Activated T-cell treated with anti-CD3 and anti-CD28 coated beads for 48 hours (primary cell): ENCODE measurements around the gene ATXN7.

Experiments used
- DNase-seq: peaks from one replicate; pipeline ENCODE4 v3.0.0-alpha.2; 2020; ENCODE audit warnings: low read depth

The ATXN7 gene

DNA sequence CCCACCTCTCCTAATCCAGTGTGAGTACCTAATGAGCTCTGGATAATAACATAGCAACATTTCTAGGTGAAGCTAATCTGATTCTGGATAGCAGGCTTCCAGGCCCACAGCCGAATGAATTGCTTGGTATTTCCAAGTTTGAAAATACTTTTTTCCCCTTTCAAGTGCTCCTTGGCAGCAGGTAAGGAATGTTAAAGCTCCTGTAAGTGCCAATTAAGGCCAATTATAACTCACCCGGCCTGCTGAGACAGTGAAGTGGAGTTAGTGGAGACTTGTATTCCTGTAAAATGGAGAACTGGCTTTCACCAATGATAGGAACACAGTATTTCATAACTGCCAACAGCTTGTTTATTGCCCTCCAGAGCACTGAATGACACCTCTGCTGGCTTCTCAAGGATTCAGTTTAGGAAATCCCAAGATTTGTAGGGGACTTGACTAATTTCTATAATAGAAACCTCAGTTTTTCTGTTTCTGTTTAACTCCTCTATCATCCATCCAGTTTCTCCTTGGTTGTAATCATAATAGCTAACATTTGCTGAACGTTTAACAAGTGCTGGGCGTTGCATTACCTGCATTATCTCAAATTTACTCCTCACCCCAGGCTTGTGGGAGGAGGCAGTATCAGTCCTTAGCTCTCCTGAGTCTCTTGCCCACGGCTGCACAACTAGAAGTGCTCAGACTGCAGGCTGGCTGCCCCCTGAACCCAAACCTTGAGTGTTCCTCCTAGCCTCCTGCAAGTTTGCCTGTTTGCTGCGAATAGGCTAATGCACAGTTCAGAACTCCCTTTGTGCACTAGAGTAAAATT is 101.2 kb downstream of the ATXN7 start:
- no peak for DNase-seq

- DNase-seq = no peak
Measured at GRCh38 chr3:63966007-63966406, 102.3 kb downstream of the ATXN7 start.

GRCh38 chr3:63966871-63967270 is 103.2 kb downstream of the ATXN7 start:
- no peak for DNase-seq

DNA sequence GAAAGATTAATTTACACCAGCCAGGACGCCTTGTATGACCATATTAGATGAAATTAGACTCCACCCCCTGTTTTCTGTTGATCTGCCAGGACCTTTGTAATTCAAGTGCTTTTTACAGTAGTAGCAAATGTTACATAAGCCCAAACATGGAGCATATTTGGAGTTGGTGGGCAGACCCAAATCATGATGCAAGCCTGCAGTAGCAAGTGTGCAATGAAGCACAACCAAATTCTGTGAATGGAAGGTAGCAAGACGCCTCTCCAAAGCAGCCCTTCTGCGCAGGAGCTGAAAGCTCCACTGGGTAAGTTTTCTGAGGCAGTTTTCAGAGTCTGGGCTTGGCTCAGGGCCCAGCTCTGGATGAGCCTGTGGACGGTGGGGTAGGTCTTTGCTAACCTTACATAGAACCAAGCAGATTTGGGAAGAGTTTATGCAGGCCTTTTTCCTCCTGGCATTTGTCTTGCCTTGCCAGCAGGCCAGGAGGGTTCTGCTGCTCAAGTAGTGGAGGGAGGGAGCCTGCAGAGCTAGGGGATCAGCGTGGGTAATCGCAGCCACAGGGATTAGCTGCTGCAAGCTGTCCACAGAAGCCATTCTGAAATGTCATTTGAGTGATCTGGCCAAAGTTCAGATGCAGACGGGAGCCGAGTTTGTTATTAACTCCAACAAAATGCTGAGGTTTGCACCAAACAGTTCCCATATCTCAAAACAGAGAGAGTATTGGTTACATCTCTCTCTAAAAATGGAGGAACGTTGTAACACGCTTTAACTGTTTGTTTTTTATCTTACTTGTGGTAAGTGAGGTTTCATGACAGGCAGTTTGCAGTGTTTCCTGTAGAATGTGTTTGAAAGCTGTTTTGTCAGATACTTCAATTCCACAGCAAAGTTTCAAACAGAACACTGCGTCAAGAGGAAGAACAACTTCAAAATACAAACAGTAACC is 104.3 kb downstream of the ATXN7 start:
- no peak for DNase-seq

GRCh38 chr3:63968612-63969350 is 105.1 kb downstream of the ATXN7 start:
- no peak for DNase-seq

DNA sequence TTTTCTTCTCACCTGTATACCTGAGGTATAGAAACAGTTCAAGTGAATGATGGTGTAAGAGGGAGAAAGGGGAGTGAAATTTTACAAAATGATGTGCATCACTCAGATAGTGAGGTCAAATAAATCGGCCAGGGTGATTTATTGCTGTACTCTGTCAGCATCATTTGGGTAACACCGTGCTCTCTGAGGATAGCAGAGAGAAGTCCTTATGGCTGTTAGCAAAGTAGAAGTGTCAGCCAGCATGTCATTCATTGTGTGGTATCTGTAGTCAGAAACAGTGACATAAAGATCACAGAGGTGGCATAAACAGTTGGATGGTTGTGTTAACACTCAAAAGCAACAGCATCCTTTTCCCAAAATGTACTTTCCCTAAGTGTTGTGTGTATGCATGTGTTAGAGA is 106.2 kb downstream of the ATXN7 start:
- DNase-seq = no peak

DNA sequence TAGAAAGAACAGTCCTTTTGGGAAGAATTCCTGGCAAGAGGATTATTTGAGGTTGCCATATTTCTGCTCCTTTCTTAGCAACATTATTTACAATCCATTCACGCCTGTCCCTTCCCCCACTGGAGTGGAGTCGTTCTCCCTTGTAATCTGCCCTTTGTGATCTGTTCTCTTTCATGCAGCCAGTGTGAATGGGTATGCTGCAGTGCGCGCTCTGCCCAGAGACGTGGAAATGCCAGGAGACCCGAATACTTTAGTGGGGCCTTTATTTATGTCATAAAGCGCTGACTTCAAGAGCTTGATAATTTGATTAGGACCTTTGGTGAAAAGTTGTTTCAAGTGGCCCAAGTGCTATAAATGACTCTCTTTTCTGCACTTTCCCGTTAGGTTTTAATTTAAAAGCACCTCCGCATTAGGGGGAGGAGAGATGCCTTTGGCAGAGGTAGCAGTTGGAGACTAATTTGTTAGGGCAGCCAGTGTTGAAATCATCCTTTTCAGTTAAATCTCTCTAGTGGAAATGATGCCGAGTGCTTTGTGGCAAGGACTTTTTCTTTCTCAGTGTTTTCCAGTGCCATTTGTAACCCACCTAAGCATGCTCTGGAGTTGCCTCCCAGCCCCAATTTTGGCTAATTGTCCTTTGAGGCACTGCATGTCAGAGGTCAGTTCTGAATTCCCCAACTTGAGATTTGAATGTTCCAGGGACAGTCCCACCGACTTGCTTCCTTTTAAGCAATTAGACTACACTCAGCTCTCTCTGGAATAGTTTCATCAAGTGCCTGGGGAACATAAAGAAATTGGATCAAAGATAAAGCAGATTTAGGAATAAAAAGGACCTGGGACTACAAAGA is 107.2 kb downstream of the ATXN7 start:
- DNase-seq = no peak

GRCh38 chr3:63972196-63972595 is 108.5 kb downstream of the ATXN7 start:
- DNase-seq = no peak

DNA sequence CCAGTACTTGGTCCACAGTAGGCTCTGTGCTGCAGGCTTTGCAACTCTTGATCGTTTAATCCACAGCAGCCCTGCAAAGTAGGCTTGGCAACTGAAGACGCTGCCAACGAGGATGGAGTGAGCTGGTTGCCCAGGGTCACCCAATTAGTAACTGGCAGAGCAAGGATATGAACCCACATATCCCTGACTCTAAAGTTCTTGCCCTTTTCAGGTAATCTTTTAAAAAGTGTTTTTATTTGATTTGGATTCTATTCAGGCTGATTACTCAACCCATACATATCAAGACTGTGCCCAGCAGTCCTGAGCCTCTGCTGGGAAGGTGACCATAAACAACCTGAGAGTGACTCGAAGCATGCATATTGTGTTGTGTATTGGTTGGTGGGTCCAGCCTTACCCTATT is 109.3 kb downstream of the ATXN7 start:
- DNase-seq = no peak

DNA sequence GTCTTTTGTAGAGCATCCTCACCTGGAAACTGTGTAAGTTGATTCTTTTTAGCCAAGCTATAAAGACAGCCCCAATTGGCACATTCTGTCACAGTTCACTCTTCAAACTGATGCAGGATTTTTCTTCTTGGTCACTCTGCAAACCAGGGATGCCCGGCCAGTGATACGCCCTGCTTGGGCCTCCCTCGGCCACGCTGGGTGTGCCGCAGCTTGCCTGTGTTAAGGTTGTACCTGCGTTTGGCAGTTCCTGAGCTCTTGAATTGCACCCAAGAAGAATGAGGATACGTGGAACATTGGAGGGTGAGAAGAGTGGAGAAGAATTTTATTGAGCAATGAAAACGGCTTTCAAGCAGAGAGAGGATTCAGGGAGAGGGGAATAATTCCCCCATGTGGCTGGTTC is 109.7 kb downstream of the ATXN7 start:
- DNase-seq = no peak

DNA sequence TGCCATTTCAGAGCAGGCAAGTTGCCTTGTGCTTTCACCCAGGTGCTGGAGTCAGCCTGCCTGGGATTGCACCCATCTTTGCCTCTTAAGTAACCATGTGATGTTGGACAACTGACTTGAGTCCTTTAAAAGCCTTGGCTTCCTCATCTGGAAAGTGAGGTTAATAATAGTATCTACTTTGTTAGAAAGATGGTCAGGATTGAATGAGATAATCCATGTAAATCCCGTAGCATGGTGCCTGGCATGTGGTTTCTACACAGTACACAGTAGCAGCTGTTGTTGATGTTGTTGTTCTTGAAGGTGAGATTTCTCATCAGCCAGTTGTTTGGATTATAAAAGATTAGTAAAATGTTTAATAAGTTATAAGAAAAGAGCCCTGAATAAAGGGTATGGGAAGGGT is 110.8 kb downstream of the ATXN7 start:
- DNase-seq = no peak

GRCh38 chr3:63975723-63976122 is 112.1 kb downstream of the ATXN7 start:
- DNase-seq = no peak

GRCh38 chr3:63976161-63976871 is 112.6 kb downstream of the ATXN7 start:
- no peak for DNase-seq

DNA sequence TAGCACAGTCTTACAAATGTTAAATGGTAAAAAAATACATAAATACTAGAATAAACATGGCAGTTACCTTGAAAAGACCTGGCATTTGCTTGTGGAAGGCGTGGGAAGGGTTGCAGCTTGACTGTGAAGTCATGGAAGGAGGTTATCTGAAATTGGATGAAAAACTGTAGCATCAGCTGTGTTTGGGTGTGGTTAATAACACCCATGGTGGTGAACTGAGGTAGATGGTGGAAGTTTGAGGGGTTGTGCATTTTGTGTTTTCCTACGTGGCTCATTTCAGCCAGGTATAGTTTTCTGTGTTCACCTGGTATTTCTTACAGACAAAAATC is 113.2 kb downstream of the ATXN7 start:
- DNase-seq = no peak

GRCh38 chr3:63977893-63978292 is 114.2 kb downstream of the ATXN7 start:
- DNase-seq = no peak

- no peak for DNase-seq
Measured at GRCh38 chr3:63979093-63979885, 115.6 kb downstream of the ATXN7 start.

DNA sequence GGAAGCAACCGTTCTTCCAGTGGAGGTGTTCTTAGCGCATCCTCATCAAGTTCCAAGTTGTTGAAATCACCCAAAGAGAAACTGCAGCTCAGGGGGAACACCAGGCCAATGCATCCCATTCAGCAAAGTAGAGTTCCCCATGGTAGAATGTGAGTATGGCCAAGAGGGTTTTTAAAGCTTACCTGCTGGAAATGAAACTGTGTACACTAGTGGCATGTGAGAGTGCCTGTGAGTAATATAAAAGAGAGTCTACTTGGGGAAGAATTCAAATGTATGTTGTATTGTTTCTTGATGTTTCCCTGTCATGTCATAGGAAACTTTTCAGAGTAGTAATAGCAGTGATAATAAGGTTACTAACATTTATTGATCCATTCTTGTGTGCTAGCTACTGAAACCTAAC is 116.4 kb downstream of the ATXN7 start:
- DNase-seq = no peak

DNA sequence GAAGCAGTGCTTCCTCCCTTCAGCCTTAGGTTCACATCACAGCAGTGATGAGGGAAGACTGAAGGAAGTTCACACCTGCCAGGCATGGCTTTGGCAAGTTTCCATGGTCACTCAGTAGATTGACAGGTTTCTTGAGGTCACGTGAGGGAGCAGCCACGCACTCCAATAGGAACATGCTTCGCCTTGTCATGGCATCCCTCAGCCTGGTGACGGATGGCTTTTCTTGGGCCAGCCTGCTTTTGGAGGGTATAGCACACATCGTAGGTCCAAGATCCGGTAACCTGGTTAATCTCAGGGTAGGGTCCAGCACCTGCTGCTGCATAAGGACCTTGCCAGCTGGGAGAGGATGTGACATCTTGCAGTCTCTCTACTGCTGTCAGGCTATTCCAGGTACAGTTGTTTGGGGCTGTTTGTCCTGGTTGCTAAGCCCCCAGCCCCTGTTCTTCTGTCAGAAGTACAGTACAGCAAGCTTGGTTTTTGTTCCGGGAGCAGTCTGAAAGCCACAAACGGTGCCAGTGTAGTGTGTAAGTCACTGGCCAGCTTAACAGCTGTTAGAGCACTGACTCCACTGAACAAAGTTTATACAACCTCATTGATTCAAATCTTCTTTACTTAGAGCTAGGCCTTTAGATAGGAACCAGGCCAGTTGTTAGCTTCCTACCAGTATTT is 117.3 kb downstream of the ATXN7 start:
- DNase-seq = no peak

DNA sequence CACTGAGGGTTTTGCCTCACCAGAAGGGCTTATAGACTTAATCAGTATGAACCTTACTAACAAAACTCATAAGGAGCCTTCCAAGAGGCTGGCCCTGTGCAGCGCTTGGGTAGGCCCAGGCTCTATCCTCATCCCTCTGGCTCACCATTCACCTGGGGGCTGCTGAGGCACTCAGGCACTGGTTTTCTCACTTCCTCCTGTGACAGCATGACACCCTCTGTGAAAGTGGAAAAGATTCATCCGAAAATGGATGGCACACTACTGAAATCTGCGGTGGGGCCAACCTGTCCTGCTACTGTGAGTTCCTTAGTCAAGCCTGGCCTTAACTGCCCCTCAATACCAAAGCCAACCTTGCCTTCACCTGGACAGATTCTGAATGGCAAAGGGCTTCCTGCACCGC is 118.3 kb downstream of the ATXN7 start:
- DNase-seq = no peak

GRCh38 chr3:63984391-63984790 is 120.7 kb downstream of the ATXN7 start:
- DNase-seq = no peak
